ENCODE results near the gene SOX8.

The SOX8 gene

GRCh38 chr16:1008085-1008484 lies 26.5 kb downstream of the SOX8 start:
- Histone ChIP-seq H3K9ac (ENCODE audit: low read length) (no peak overlapping the region), H4K20me1 (ENCODE audit: insufficient read depth, low read length) (no peaks in the 10 kb centered on the region), H3K27me3 (ENCODE audit: insufficient read depth, low read length) (peaks cover 5% of the 10 kb centered on the region; the same call in 1 of the 2 replicates), H3K9me2 (ENCODE audit: low read depth, low read length) (no peaks in the 10 kb centered on the region), H3K36me3 (ENCODE audit: insufficient read depth, low read length) (no peaks in the 10 kb centered on the region), H3K4me3 (ENCODE audit: low read depth, low read length, poor library complexity, severe bottlenecking) (no peak overlapping the region), H2AFZ (ENCODE audit: low read length) (no peak overlapping the region), H3K27ac (ENCODE audit: low read depth, low read length, poor library complexity, severe bottlenecking) (no peak overlapping the region), H3K4me1 (ENCODE audit: insufficient read depth, low read length, severe bottlenecking) (no peaks in the 10 kb centered on the region), H3F3A (ENCODE audit: insufficient read depth, low read length) (no peaks in the 10 kb centered on the region), H3K79me2 (ENCODE audit: insufficient read depth, low read length) (no peaks in the 10 kb centered on the region), H3K9me3 (ENCODE audit: low read length) (no peaks in the 10 kb centered on the region), H3K4me2 (ENCODE audit: low read length) (no peak overlapping the region)
- no peak for TF ChIP-seq EZH2 (IDR thresholded peaks at IDR 0.05; ENCODE audit: borderline replicate concordance, low read length)
- TF ChIP-seq CTCF (IDR thresholded peaks at IDR 0.05; ENCODE audit: low read length): no peak

- no peak overlapping the region for H2AFZ ChIP-seq (ENCODE audit: low read length)
- no peaks in the 10 kb centered on the region for H3K36me3 ChIP-seq (ENCODE audit: insufficient read depth, low read length)
- no peaks in the 10 kb centered on the region for H3K79me2 ChIP-seq (ENCODE audit: insufficient read depth, low read length)
- H3K9me2 ChIP-seq (ENCODE audit: low read depth, low read length): no peaks in the 10 kb centered on the region
- TF ChIP-seq CTCF (IDR thresholded peaks at IDR 0.05; ENCODE audit: low read length): no peak
- TF ChIP-seq EZH2 (IDR thresholded peaks at IDR 0.05; ENCODE audit: borderline replicate concordance, low read length): no peak
- no peaks in the 10 kb centered on the region for H3K4me1 ChIP-seq (ENCODE audit: insufficient read depth, low read length, severe bottlenecking)
- H3K4me3 ChIP-seq (ENCODE audit: low read depth, low read length, poor library complexity, severe bottlenecking): no peak overlapping the region
- H3K4me2 ChIP-seq (ENCODE audit: low read length): no peak overlapping the region
- no peaks in the 10 kb centered on the region for H4K20me1 ChIP-seq (ENCODE audit: insufficient read depth, low read length)
- no peaks in the 10 kb centered on the region for H3K9me3 ChIP-seq (ENCODE audit: low read length)
- H3F3A ChIP-seq (ENCODE audit: insufficient read depth, low read length): no peaks in the 10 kb centered on the region
- H3K27me3 ChIP-seq (ENCODE audit: insufficient read depth, low read length): peaks cover 5% of the 10 kb centered on the region; the same call in 1 of the 2 replicates
- H3K27ac ChIP-seq (ENCODE audit: low read depth, low read length, poor library complexity, severe bottlenecking): no peak overlapping the region
- no peak overlapping the region for H3K9ac ChIP-seq (ENCODE audit: low read length)
Observed at GRCh38 chr16:1009358-1010150, 28.0 kb downstream of the SOX8 start.

DNA sequence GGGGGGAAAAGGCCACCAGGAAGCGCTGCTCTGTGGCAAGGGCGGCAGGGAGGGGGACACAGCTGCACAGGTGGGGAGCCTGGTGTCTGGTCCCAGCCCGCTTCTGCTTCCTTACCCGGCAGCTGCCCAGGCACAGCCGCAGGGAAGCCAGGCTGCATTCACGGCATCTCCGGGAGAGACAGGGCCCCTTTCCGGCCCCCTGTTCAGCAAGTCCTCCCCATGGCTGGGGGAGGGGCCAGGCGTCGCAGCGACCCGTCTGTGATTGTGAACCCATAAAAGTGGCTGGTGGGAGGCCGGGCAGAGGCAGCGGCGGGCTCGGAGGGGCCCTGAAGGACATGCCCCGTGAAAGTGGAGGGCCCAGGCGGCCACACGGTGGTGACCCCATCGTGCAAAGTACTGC lies 28.7 kb downstream of the SOX8 start:
- Histone ChIP-seq H3K9me3 (ENCODE audit: low read length) (no peaks in the 10 kb centered on the region), H3K36me3 (ENCODE audit: insufficient read depth, low read length) (no peaks in the 10 kb centered on the region), H3K79me2 (ENCODE audit: insufficient read depth, low read length) (no peaks in the 10 kb centered on the region), H3K4me3 (ENCODE audit: low read depth, low read length, poor library complexity, severe bottlenecking) (no peak overlapping the region), H2AFZ (ENCODE audit: low read length) (no peak overlapping the region), H3K27me3 (ENCODE audit: insufficient read depth, low read length) (peaks cover 5% of the 10 kb centered on the region; the same call in 1 of the 2 replicates), H4K20me1 (ENCODE audit: insufficient read depth, low read length) (no peaks in the 10 kb centered on the region), H3K9me2 (ENCODE audit: low read depth, low read length) (no peaks in the 10 kb centered on the region), H3K4me1 (ENCODE audit: insufficient read depth, low read length, severe bottlenecking) (no peaks in the 10 kb centered on the region), H3K27ac (ENCODE audit: low read depth, low read length, poor library complexity, severe bottlenecking) (no peak overlapping the region), H3F3A (ENCODE audit: insufficient read depth, low read length) (no peaks in the 10 kb centered on the region), H3K4me2 (ENCODE audit: low read length) (no peak overlapping the region), H3K9ac (ENCODE audit: low read length) (no peak overlapping the region)
- TF ChIP-seq EZH2 (IDR thresholded peaks at IDR 0.05; ENCODE audit: borderline replicate concordance, low read length) (no peak), CTCF (IDR thresholded peaks at IDR 0.05; ENCODE audit: low read length) (no peak)
